Measurements from ENCODE around the gene MMD.

The MMD gene

GRCh38 chr17:55363033-55363432 lies 58.6 kb downstream of the MMD start:
- no peak for DNase-seq (ENCODE audit: low read depth, low spot score)
- TF ChIP-seq POLR2AphosphoS5 (IDR thresholded peaks at IDR 0.05; ENCODE audit: borderline replicate concordance, low read depth, low read length) (no peak), FOXP2 (optimal IDR thresholded peaks at IDR 0.05; ENCODE audit: control extremely low read depth, extremely low read length, insufficient read depth) (no peak), EZH2 (IDR thresholded peaks at IDR 0.05) (no peak)
- no peak overlapping the region for H3K27ac ChIP-seq
- no peaks in the 10 kb centered on the region for H3K36me3 ChIP-seq (ENCODE audit: insufficient read depth, low read length)
- peaks cover 4% of the 10 kb centered on the region; the same call in 1 of the 2 replicates for H3K9me3 ChIP-seq (ENCODE audit: low read depth, low read length)
- no peak overlapping the region for H3K4me3 ChIP-seq
- H3K9ac ChIP-seq (ENCODE audit: insufficient read length), result no peak overlapping the region

- Histone ChIP-seq H3K36me3 (ENCODE audit: insufficient read depth, low read length) (no peaks in the 10 kb centered on the region), H3K9me3 (ENCODE audit: low read depth, low read length) (peaks cover 4% of the 10 kb centered on the region; the same call in 1 of the 2 replicates), H3K4me3 (no peak overlapping the region), H3K9ac (ENCODE audit: insufficient read length) (no peak overlapping the region), H3K27ac (no peak overlapping the region)
- no peak for DNase-seq (ENCODE audit: low read depth, low spot score)
- TF ChIP-seq EZH2 (IDR thresholded peaks at IDR 0.05) (no peak), FOXP2 (optimal IDR thresholded peaks at IDR 0.05; ENCODE audit: control extremely low read depth, extremely low read length, insufficient read depth) (no peak), POLR2AphosphoS5 (IDR thresholded peaks at IDR 0.05; ENCODE audit: borderline replicate concordance, low read depth, low read length) (no peak)
Observed at GRCh38 chr17:55360971-55361370, 60.7 kb downstream of the MMD start.

- TF ChIP-seq POLR2AphosphoS5 (IDR thresholded peaks at IDR 0.05; ENCODE audit: borderline replicate concordance, low read depth, low read length) (no peak), FOXP2 (optimal IDR thresholded peaks at IDR 0.05; ENCODE audit: control extremely low read depth, extremely low read length, insufficient read depth) (no peak), EZH2 (IDR thresholded peaks at IDR 0.05) (no peak)
Observed at GRCh38 chr17:55356434-55357328, 65.0 kb downstream of the MMD start.

GRCh38 chr17:55354941-55355340 lies 66.7 kb downstream of the MMD start:
- TF ChIP-seq POLR2AphosphoS5 (IDR thresholded peaks at IDR 0.05; ENCODE audit: borderline replicate concordance, low read depth, low read length), result no peak
- TF ChIP-seq FOXP2 (optimal IDR thresholded peaks at IDR 0.05; ENCODE audit: control extremely low read depth, extremely low read length, insufficient read depth), result no peak
- TF ChIP-seq EZH2 (IDR thresholded peaks at IDR 0.05), result no peak
- no peak overlapping the region for H3K9ac ChIP-seq (ENCODE audit: insufficient read length)
- 0 out of 2 replicates have a peak, but pooled peaks cover 3% of the 10 kb centered on the region for H3K9me3 ChIP-seq (ENCODE audit: low read depth, low read length)
- H3K27ac ChIP-seq, result no peak overlapping the region
- H3K4me3 ChIP-seq, result no peak overlapping the region
- no peaks in the 10 kb centered on the region for H3K36me3 ChIP-seq (ENCODE audit: insufficient read depth, low read length)
- DNase-seq (ENCODE audit: low read depth, low spot score), result no peak

More at GRCh38 chr17:55356434-55357328, 65.0 kb downstream of the MMD start:
- peaks cover 7% of the 10 kb centered on the region; the same call in 1 of the 2 replicates for H3K9me3 ChIP-seq (ENCODE audit: low read depth, low read length)
- 0 out of 2 replicates have a peak overlapping the region, but pooled peaks have one; percentile 27 for H3K27ac ChIP-seq
- DNase-seq (ENCODE audit: low read depth, low spot score), result peak; percentile 75
- H3K9ac ChIP-seq (ENCODE audit: insufficient read length), result peak overlapping the region; percentile 56
- H3K4me3 ChIP-seq, result peak overlapping the region; percentile 43
- no peaks in the 10 kb centered on the region for H3K36me3 ChIP-seq (ENCODE audit: insufficient read depth, low read length)

- Histone ChIP-seq H3K4me3 (no peak overlapping the region), H3K36me3 (ENCODE audit: insufficient read depth, low read length) (no peaks in the 10 kb centered on the region), H3K27ac (no peak overlapping the region), H3K9me3 (ENCODE audit: low read depth, low read length) (0 out of 2 replicates have a peak, but pooled peaks cover 3% of the 10 kb centered on the region), H3K9ac (ENCODE audit: insufficient read length) (no peak overlapping the region)
- DNase-seq (ENCODE audit: low read depth, low spot score), result no peak
- TF ChIP-seq POLR2AphosphoS5 (IDR thresholded peaks at IDR 0.05; ENCODE audit: borderline replicate concordance, low read depth, low read length) (no peak), EZH2 (IDR thresholded peaks at IDR 0.05) (no peak), FOXP2 (optimal IDR thresholded peaks at IDR 0.05; ENCODE audit: control extremely low read depth, extremely low read length, insufficient read depth) (no peak)
Observed at GRCh38 chr17:55354010-55354409, 67.6 kb downstream of the MMD start.

GRCh38 chr17:55351226-55351625 lies 70.4 kb downstream of the MMD start:
- H3K9me3 ChIP-seq (ENCODE audit: low read depth, low read length), result 0 out of 2 replicates have a peak, but pooled peaks cover 3% of the 10 kb centered on the region
- DNase-seq (ENCODE audit: low read depth, low spot score), result no peak
- TF ChIP-seq FOXP2 (optimal IDR thresholded peaks at IDR 0.05; ENCODE audit: control extremely low read depth, extremely low read length, insufficient read depth) (no peak), EZH2 (IDR thresholded peaks at IDR 0.05) (no peak), POLR2AphosphoS5 (IDR thresholded peaks at IDR 0.05; ENCODE audit: borderline replicate concordance, low read depth, low read length) (no peak)
- no peaks in the 10 kb centered on the region for H3K36me3 ChIP-seq (ENCODE audit: insufficient read depth, low read length)
- no peak overlapping the region for H3K4me3 ChIP-seq
- H3K9ac ChIP-seq (ENCODE audit: insufficient read length), result no peak overlapping the region
- no peak overlapping the region for H3K27ac ChIP-seq

- H3K36me3 ChIP-seq (ENCODE audit: insufficient read depth, low read length), result no peaks in the 10 kb centered on the region
- no peak overlapping the region for H3K27ac ChIP-seq
- no peak overlapping the region for H3K4me3 ChIP-seq
- H3K9ac ChIP-seq (ENCODE audit: insufficient read length), result no peak overlapping the region
- no peak for DNase-seq (ENCODE audit: low read depth, low spot score)
- no peak for TF ChIP-seq FOXP2 (optimal IDR thresholded peaks at IDR 0.05; ENCODE audit: control extremely low read depth, extremely low read length, insufficient read depth)
- TF ChIP-seq EZH2 (IDR thresholded peaks at IDR 0.05), result no peak
- TF ChIP-seq POLR2AphosphoS5 (IDR thresholded peaks at IDR 0.05; ENCODE audit: borderline replicate concordance, low read depth, low read length), result no peak
- 0 out of 2 replicates have a peak, but pooled peaks cover 3% of the 10 kb centered on the region for H3K9me3 ChIP-seq (ENCODE audit: low read depth, low read length)
Observed at GRCh38 chr17:55350825-55351205, 70.8 kb downstream of the MMD start.

GRCh38 chr17:55348749-55349354 lies 72.8 kb downstream of the MMD start:
- Histone ChIP-seq H3K9me3 (ENCODE audit: low read depth, low read length) (0 out of 2 replicates have a peak, but pooled peaks cover 3% of the 10 kb centered on the region), H3K27ac (peak overlapping the region; percentile 47; the same call in 1 of the 2 replicates), H3K36me3 (ENCODE audit: insufficient read depth, low read length) (no peaks in the 10 kb centered on the region), H3K9ac (ENCODE audit: insufficient read length) (peak overlapping the region; percentile 39), H3K4me3 (peak overlapping the region; percentile 52)
- peak; percentile 52 for DNase-seq (ENCODE audit: low read depth, low spot score)
- TF ChIP-seq POLR2AphosphoS5 (IDR thresholded peaks at IDR 0.05; ENCODE audit: borderline replicate concordance, low read depth, low read length), result no peak
- TF ChIP-seq EZH2 (IDR thresholded peaks at IDR 0.05), result no peak
- TF ChIP-seq FOXP2 (optimal IDR thresholded peaks at IDR 0.05; ENCODE audit: control extremely low read depth, extremely low read length, insufficient read depth), result no peak

Measured in SK-N-MC (cell line).